Measurements from ENCODE around the gene DNAH3.
"Not testable (repeated sequence)": the region's sequence is repeated elsewhere in the genome, so short reads cannot be mapped to it uniquely, and the experiment has no call there.

Gene DNAH3

DNA sequence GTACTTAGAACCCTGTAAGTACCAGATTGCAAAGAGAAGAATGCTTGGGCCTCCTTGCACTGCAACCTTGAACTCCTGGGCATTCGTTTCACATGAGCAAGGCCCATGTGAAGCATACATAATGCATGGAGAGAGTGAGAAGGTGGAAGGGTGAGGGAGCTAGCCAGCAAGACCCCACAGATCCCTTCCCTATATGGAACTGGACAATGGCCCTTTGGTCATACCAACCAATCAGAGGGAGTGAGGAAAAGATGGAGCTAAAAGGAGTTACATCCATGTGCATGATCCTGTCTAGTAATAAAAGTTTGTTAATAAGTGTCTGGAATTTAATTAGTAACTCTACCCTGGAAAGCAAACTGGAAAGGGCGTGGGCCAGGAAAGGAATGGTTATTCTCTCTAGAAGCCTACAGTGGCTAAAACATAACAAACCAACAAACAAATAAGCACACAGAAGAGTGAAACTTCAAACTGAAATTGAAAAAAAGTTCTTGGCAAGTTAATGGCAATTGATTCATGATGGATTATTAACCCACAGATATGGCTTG is 29.6 kb downstream of the DNAH3 start:
- DNase-seq: no peak

DNA sequence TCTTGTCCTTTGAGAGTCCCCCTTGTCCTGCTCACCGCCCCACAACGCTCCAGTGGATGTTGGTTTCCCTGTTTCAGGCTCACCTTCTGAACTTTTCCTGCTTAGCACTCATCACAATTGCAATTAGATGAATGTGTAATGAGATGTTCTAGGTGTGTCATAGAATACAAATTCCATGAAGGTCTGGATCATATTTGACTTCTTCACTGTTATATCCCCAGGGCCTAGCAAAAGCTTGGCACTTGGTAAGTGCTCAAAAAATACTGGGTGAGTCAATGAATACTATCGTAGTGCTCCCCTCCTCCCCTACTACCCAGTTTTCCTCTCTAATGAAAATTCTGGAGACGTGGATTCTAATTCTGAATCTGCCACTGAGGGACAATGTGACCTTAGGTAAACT is 33.1 kb downstream of the DNAH3 start:
- no peak for DNase-seq

DNA sequence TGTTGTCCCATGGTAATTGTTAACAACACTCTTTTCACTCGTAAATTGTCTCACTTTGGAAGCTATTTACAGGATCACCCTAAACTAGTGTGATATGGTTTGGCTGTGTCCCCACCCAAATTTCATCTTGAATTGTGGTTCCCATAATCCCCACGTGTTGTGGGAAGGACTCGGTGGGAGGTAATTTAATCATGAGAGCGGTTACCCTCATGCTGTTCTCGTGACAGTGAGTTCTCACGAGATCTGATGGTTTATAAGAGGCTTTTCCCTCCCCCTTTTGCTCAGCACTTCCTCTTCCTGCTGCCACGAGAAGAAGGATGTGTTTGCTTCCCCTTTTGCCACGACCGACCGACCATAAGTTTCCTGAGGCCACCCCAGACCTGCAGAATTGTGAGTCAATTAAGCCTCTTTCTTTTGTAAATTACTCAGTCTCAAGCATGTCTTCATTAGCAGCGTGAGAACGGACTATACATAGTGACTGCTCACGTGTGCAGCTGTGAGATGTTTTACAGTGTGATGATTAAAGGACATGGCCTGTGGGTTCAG is 34.4 kb downstream of the DNAH3 start:
- DNase-seq: no peak

DNA sequence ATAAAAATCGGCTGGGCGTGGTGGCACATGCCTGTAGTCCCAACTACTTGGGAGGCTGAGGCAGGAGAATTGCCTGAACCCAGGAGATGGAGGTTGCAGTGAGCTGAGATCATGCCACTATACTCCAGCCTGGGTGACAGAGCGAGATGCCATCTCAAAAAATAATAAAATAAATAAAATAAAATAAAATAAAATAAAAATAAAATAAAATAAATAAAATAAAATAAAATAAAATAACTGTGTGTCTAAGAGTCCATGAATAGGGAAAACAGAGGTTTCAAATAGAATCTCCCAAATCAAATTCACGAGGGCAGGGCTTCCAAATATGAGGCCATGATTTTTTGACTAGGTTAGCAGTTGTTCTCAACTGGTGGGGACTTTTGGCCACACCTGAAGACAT is 35.1 kb downstream of the DNAH3 start:
- DNase-seq: not testable (repeated sequence)

DNA sequence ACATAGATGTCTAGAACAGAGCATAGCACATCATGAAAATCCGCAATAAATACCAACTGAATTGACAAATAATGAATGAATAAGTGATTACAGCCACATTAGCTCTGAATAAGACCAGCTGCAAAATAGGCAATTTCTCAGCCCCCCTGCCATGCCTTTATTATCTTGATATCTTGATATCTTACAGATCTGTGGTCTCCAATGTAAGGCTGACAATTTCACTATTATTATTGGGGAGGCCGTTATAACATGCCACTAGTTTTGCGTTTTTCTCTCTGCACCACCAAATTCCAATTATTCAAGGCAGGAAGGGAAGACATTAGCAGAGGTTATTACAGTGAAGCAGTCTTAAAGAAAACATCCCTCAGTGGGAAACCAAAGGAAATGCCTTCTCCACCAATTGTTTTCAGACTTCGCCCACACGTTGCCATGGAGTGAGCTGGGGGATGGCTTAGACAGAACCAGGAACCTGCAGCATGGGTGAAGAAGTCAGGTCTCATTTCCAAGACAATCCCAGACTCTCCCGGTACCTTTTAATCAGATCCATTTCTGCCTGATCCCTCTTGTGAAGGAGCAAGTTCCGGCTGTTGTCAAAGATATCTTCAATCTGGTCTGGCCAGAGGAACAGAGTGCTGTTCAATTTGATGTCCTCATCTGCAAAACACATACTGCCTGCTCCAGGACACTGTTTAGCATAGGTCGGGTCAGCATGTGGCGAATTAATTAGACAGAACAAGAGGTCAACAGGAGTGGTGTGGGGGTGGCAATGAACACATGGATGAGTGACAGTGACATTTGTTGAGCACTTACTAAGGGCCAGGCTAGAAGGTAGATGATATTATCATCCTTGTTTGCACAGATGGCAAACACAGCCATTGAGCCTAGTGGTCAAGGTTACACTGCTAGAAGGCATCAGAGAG is 46.4 kb downstream of the DNAH3 start:
- DNase-seq: no peak

DNA sequence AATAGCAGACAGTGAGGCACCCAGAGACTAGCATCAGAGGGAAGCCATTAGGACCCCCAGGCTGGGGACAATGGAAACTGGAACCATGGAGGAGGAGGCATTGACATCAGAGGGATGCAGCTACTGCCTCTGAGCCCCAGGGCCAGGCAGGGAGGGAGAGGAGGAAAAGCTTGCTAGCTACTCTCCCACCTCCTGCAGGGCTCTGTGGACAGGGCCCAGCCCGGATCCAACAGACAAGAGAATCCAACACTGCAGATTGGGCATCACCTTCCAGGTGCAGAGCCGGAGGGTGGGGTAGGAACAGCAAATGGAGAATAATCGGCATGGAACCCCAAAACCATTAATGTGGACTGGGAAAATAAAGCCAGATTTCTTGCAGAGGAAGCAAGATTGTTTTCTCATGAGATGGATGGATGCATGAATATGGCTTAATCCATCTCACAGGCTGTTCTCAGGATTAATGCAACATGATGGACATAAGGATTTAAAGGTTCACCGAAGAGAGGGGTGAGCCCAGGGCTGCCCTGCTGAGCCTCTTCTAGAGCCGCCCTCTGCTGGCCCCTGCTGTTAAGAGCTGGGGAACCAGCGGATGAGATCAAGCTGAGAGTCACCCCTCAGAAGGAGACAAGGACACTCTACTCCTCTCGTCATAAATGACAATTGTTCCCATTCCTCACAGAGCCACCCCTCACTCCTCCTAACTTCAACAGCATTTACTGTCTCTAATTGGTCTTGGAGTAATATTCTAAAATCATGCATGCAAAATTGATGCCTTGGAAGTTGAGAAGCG is 48.8 kb downstream of the DNAH3 start:
- DNase-seq: no peak

DNA sequence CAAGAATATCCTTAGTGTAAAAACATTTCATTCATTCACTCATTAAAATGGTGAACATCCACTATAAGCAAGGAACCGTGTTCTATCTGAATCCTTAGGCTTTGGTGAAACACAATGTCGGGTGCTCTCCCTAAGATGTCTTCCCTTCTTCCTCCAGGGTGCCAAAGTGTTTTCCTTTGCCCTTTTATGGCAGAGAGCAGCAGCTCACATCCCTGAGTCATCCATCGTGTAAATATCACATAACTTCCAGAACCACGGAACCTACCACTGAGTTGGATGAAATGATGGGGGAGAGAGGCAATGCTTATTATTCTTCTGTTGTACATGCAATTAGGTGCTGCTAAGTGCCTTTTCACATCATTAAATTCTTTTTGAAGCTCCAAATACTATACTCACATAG is 50.2 kb downstream of the DNAH3 start:
- DNase-seq: no peak

DNA sequence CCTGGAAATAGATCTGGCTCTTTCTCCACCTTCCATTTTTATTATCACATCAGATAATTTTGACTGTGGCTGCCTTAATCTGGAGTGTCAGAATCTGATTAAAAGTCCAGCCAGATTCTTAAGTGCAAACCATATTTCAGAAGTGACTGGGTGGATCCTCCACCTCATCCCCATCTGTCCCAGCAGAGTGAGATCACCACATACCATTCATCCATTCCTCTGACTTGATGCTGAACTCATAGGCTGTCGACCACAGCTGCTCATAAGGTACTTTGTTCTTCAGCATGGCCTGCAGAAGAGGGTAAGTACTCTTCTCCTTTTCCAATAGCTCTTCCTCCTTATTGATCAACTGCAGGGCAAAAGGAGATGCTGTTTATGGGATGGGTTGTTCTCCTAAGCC is 53.5 kb downstream of the DNAH3 start:
- DNase-seq: no peak

DNA sequence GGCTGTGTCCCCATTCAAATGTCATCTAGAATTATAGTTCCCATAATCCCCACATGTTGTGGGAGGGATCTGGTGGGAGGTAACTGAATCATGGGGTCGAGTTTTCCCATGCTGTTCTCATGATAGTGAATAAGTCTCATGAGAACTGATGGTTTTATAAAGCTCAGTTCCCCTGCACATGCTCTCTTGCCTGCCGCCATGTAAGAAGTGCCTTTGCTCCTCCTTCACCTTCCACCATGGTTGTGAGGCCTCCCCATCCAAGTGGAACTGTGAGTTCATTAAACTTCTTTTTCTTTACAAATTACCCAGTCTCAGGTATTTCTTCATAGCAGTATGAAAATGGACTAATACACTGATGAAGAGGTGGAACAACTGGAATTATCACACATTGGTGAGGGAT is 55.9 kb downstream of the DNAH3 start:
- DNase-seq: not testable (repeated sequence)

DNA sequence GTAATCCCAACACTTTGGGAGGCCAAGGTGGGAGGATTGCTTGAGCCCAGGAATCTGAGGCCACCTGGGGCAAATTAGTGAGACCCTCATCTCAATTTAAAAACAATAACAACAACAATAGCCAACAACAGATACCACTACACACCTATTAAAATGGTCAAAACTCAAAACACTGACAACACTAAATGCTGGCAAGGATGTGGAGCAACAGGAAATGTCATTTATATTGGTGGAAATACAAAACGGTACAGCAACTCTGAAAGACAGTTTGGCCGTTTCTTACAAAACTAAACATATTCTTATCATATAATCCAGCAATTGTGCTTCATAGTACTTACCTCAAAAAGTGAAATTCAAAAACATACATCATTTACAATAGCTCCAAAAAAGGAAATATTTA is 57.7 kb downstream of the DNAH3 start:
- no peak for DNase-seq

DNA sequence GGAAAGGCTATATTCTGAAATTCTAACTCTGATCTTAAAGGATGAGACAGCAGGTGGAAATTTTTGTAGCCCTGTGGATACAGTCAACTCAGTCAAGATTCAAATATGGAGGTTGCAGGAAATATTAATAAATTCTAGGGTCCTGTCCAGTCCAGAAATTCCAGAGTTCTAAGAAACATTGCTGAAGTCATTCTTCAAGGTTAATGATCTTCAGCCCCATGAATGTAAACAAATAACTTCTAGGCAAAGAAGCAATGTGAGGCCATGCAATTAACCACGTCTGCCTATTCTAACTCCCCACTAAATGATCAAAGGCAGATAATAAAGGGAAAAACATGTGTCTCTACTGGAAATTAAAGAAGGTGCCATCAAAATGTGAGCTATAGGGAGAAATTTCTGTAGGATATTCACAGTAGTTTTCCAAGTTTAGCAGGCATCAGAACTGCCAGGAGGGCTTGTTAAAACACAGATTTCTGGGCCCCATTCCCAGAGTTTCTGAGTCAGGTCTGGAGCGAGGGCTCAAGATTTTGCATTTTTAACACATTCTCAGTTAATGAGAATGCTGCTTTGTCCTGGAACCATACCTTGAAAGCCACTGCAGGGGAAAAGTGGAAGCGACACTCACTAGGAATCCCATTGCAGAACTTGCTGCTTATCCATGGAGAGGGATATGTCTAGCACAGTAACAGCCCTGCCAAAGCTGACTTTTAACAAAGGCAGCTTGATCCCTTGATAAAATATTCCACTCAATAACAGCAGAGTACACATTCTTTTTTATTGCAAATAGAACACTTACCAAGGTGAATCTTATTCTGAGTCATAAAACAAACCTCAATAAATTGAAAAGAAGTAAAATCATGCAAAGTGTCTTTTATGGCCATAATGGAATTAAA is 61.8 kb downstream of the DNAH3 start:
- DNase-seq: no peak

DNA sequence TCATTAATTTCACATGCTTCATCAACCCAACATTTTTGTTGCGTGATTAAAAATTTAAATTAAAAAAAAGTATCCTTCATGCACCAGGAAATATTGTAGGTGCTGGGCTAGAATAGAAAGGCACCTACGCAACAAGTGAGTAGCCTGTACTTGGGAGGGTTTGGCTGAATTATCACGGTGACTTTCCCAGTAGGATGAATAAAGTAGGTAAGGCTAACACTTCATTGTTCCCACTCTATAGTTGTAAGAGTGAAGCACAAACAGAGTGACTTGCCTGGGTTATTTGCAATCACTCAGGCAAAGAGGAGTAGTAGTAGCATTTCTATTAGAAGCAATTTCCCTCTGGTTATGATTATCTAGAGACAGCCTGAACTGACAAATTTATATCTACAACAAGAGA is 62.5 kb downstream of the DNAH3 start:
- no peak for DNase-seq

DNA sequence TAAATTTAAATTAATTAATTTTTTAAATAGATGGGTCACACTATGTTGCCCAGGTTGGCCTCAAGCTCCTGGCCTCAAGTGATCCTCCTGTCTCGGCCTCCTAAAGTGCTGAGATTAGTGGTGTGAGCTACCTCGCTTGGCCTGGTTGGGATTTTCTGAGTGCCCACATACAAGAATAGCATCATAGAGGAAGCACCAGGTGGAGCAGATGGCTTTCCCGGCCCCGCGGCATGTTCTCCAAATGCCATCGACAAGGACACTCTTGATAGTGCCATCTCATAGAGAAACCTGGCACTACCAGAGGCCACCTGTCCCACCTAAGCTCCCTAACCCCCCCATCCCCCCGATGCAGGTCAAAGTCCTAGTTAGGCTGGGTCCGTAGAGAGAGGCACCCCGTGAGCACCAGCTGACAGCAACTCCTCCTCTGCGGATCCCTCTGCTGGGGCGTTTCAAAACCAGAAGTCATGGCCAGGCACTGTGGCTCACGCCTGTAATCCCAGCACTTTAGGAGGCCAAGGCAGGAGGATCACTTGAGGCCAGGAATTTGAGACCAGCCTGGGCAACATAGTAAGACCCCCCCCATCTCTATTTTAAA is 65.9 kb downstream of the DNAH3 start:
- DNase-seq: no peak

DNA sequence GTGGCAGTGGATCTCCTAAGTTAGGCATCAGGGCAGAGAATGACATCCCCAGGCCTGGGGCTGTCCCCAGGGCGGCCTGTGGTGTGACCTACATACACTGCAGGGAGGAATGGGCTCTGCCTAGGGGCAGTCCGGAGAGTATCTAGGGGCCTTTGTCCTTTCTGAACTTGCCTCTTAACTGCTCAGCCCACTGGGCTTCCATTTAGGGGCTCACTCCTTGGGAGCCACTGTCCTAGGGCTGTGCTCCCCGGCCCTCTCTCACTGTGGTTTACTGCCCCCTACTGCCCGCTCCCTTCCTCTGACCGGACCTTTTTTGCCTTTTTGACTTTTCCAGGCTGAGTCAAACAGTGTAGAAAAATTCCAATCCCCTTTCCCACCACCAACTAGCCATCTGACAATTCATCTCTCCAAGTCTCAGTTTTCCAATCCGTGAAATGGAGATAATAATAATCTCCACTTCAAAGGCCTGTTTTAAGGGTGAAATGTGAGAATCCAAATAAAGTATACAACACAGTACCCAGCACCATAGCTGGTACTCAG is 66.8 kb downstream of the DNAH3 start:
- DNase-seq: no peak

DNA sequence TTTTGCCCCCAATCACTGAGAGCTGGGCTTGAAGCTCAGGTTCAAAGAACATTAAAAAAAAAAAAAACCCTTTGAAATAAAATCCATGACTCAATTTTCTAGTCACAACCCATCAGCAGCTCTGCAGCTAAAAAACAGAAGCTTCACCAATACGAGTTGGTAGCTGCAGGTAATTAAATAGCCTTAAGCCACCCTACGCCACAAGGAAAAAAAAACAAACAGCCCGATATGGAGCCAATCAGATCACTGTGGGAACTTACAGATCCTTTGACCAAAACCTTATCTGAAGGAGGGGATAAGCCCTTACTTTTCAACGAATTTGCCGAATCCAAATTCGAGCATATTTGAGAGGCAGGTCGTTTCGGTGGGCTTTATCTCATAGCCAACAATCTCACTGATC is 69.3 kb downstream of the DNAH3 start:
- DNase-seq: no peak

DNA sequence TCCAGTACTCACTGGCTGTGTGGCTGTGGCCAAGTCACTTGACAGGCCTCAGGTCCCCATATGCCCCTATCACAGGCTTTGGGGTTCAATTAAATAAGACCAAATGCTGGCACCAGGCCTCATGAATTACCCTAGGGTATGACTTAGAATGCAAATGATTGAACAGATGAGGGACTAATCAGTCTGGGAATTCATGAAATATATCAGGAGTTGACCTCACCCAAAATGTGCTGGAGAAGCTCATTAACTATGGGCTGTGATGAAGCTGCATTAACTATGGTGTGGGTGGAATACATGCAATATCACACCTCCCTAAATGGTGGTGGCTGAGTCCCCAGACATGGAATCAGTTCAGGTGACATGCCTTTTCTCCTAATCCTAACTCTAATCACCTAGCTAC is 72.1 kb downstream of the DNAH3 start:
- no peak for DNase-seq

DNA sequence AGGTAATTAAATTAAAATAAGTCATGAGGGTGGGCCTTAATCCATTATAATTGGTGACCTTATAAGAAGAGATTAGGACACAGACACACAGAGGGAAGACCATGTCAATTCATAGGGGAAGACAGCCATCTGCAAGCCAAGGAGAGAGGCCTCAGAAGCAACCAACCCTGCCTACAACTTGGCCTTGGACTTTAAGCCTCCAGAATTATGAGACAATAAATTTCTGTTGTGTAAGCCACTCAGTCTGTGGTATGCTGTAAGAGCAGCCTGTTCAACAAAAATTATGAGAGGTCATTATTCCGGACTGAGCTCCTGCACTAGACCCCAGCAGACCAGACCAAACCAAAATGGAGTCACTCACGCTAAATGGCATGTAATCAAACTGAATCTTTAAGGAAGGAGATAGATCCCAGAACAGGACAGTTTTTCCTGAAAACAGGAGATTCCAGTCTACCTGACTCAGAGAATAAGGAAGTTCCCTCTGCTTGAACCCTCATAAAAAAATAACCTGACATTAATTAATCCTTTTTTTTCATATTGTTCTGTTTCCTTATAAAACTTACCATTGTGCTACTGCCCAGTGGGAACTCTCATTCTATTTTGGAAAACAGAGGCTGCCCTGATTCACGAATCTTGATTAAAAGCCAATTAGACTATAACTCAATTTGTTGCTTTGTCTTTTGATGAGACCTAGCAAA is 74.3 kb downstream of the DNAH3 start:
- DNase-seq: no peak

DNA sequence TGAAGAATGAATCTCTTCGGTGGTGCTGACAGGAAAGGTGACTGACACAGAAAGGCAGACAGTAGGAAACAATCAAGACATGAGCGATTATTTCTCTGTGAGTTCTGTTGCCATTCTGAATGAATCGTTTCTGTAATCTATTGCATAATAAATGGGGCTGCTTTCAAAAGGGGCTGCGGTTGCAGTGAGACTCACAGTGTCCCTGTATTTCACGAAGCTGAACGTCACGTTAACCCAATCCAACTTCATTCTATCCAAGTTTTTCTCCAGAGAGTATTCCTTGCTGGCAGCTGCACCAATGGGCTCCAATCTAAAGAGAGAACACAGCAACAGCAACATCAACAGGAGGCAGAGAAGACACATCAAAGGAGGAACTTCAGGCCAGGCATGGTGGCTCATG is 75.4 kb downstream of the DNAH3 start:
- DNase-seq: no peak

DNA sequence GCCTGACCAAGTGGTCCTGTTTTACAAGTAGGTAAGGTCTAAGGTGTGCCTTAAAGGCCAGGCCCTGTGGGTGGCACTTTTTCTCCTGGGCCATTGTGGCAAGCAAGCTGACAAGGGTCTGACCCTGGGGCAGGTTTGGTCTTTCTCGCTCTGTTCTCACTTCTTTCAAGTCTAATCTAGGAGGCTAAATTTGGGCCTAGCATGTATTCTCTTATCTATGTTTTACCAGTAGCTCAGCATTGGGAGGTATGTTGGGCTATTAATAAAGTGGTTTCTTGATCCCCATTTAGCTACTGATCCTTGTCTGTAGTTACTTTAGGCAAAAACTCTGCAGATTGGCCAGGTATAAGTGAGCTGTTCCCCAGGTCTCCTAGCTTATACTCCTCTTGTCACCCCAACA is 77.7 kb downstream of the DNAH3 start:
- DNase-seq: no peak

DNA sequence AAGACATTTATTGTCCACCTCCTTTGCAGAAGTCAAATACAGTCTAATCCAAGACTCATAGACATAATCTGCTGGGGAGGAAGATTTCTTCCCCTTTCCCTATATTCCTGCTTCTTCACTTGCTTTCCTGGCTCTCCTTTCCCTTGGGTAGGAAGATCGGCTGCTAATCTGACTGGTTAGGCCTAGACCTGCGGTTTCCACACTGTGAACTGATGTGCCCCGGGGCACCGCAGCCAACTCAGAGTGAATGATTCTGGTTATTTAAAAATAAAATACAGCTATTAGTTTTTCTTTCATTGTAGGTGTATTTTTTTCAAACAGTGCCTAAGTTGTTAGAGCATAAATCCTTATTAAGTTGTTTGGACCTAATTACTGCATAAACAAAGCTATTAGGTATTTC is 78.9 kb downstream of the DNAH3 start:
- DNase-seq: no peak

DNA sequence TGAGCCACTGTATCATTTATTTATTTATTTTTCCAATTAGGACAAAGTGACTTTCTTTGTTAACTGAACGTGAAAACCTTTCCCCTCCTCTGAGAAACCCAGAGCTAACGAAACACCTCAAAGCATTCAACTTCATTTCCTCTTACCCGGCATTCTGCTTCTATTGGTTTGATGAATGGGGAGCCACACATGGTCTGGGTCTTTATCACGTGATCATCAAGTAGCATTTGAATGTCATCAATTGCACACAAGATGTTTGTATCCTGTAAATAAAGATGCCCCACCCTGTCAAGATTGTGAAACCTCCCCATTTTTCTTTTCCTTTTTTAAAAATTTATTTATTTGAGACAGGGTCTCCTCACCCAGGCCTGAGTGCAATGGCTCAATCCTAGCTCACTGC is 80.1 kb downstream of the DNAH3 start:
- DNase-seq: no peak
